ENCODE data around the gene OPCML.

GRCh38 chr11:133070021-133070713 is 462.1 kb downstream of the OPCML start:
- TF ChIP-seq CTCF (IDR thresholded peaks at IDR 0.05) (no peak), POLR2A (IDR thresholded peaks at IDR 0.05) (no peak)
